Activated CD4-positive, alpha-beta memory T cell treated with anti-CD3 and anti-CD28 coated beads for 36 hours (primary cell): ENCODE data around the gene HTN3. TPM values are rescaled to one million over a fixed set of nuclear protein-coding genes. Genes with fewer than 3 reads are reported as not detected.
"Not testable (repeated sequence)": the region's sequence is repeated elsewhere in the genome, so short reads cannot be mapped to it uniquely, and the experiment has no call there.

Experiments used
- CTCF ChIA-PET: fragments of 350-600 bp; sonication (Branson Sonifier 250); formaldehyde crosslinking; loops from one replicate; lab custom pipeline; 2021; ENCODE audit warnings: antibody characterized with exemption, inconsistent platforms; lab: Charles Lee
- POLR2A ChIA-PET: fragments of 350-600 bp; sonication (Branson Sonifier 250); formaldehyde crosslinking; loops from one replicate; lab custom pipeline; 2021; ENCODE audit warnings: antibody characterized with exemption; lab: Charles Lee
- DNase-seq: peaks from one replicate; pipeline ENCODE4 v3.0.0-alpha.2; 2020
- H3K27ac Mint-ChIP-seq: one replicate; pipeline ENCODE4 v1.8.0; 2021; ENCODE audit warnings: mixed read lengths
- H3K27me3 Mint-ChIP-seq: one replicate; pipeline ENCODE4 v1.8.0; 2021; ENCODE audit warnings: mixed read lengths
- H3K36me3 Mint-ChIP-seq: one replicate; pipeline ENCODE4 v1.8.0; 2021; ENCODE audit warnings: mixed read lengths
- H3K4me1 Mint-ChIP-seq: one replicate; pipeline ENCODE4 v1.8.0; 2021; ENCODE audit warnings: low read depth, mixed read lengths
- H3K4me3 Mint-ChIP-seq: one replicate; pipeline ENCODE4 v1.8.0; 2021; ENCODE audit warnings: mild to moderate bottlenecking, mixed read lengths
- H3K9me3 Mint-ChIP-seq: one replicate; pipeline ENCODE4 v1.8.0; 2021; ENCODE audit warnings: mixed read lengths
- intact Hi-C: fragments of 100-400 bp; cut with micrococcal nuclease; formaldehyde crosslinking; loops from one replicate; pipeline ENCODE4 v1.15.1; 2023
- total RNA-seq, 2 experiments: library from RNA; stranded (reverse); gene quantifications; one replicate each; pipeline ENCODE4 v1.2.3, GENCODE V29; 2021

HTN3 gene
- total RNA-seq, 2 experiments from 2014 or later, result not detected

DNA sequence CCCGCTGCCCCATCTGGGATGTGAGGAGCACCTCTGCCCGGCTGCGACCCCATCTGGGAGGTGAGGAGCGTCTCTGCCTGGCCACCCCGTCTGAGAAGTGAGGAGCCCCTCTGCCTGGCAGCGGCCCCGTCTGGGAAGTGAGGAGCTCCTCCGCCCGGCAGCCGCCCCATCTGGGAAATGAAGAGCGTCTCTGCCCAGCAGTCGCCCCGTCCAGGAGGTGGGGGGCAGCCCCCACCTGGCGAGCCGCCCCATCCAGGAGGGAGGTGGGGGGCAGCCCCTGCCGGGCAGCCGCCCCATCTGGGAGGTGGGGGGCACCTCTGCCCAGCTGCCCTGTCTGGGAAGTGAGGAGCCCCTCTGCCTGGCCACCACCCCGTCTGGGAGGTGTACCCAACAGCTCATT, 9.3 kb downstream of the HTN3 start:
- H3K27ac Mint-ChIP-seq, H3K4me1 Mint-ChIP-seq, H3K36me3 Mint-ChIP-seq, CTCF ChIA-PET, intact Hi-C loops, POLR2A ChIA-PET, H3K27me3 Mint-ChIP-seq, H3K4me3 Mint-ChIP-seq, DNase-seq: not testable (repeated sequence)
- peaks cover 18% of the 10 kb centered on the region for H3K9me3 Mint-ChIP-seq

DNA sequence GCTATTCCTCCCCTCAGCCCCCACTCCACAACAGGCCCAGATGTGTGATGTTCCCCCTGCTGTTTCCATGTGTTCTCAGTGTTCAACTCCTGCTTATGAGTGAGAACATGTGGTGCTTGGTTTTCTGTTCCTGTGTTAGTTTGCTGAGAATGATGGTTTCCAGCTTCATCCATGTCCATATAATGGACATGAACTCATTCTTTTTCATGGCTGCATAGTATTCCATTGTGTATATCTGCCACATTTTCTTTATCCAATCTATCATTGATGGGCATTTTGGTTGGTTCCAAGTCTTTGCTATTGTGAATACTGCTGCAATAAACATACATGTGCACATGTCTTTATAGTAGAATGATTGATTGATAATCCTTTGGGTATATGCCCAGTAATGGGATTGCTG, 11.7 kb downstream of the HTN3 start:
- intact Hi-C loops, H3K4me3 Mint-ChIP-seq, DNase-seq, H3K27ac Mint-ChIP-seq, H3K27me3 Mint-ChIP-seq, H3K36me3 Mint-ChIP-seq, POLR2A ChIA-PET, CTCF ChIA-PET, H3K4me1 Mint-ChIP-seq: not testable (repeated sequence)
- H3K9me3 Mint-ChIP-seq, result peaks cover 18% of the 10 kb centered on the region

DNA sequence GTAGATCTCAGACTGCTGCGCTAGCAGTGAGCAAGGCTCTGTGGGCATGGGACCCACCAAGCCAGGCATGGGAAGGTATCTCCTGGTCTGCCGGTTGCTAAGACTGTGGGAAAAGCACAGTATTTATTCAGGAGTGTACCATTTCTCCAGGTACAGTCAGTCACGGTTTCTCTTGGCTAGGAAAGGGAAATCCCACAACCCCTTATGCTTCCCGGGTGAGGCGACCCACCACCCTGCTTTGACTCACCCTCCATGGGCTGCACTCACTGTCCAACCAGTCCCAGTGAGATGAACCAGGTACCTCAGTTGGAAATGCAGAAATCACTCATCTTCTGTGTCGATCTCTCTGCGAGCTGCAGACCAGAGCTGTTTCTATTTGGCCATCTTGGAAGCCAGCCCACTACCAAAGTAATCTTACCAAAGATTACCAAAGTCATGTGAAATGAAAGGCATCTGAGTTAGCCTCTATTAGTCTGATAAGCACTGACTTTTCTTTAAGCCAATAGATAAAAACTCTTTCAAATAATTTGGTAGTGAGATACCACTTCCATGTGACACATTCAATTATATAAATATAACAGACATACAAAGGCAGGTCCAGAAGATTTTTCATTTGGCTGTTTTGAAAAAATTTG, 13.5 kb downstream of the HTN3 start:
- H3K27ac Mint-ChIP-seq, result no peak overlapping the region
- no peaks in the 10 kb centered on the region for H3K36me3 Mint-ChIP-seq
- no peaks in the 10 kb centered on the region for H3K27me3 Mint-ChIP-seq
- H3K9me3 Mint-ChIP-seq, result peaks cover 18% of the 10 kb centered on the region
- ChIA-PET CTCF (no interaction called here), POLR2A (no interaction called here)
- intact Hi-C loops, result no loop called here
- DNase-seq, result no peak
- H3K4me1 Mint-ChIP-seq, result no peaks in the 10 kb centered on the region
- no peak overlapping the region for H3K4me3 Mint-ChIP-seq

DNA sequence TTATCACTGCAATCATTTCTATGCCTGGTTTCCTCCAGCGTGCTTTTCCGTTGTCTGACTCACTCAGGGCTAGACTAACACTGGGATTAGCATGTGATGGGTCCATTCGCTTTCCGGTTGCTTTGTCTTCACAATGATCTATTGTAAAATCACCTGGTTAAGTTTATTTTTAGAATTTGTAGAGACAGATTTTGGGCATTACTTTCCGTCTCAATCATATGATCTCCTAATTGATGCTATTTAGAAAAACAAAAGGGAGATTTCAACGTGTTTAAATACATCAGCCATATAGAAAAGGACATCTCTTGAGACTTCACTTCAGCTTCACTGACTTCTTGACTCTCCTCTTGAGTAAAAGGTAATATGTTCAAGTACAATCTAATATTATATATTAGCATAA, 21.9 kb downstream of the HTN3 start, which contains the start of gene HTN1:
Gene HTN1 (plus strand): TSS at position 301 of the 400 bp plus-strand sequence. CDS start 2,639 bp downstream, outside the sequence.
- H3K4me1 Mint-ChIP-seq, POLR2A ChIA-PET, intact Hi-C loops, H3K9me3 Mint-ChIP-seq, CTCF ChIA-PET, DNase-seq, H3K4me3 Mint-ChIP-seq, H3K36me3 Mint-ChIP-seq, H3K27me3 Mint-ChIP-seq, H3K27ac Mint-ChIP-seq: not testable (repeated sequence)

DNA sequence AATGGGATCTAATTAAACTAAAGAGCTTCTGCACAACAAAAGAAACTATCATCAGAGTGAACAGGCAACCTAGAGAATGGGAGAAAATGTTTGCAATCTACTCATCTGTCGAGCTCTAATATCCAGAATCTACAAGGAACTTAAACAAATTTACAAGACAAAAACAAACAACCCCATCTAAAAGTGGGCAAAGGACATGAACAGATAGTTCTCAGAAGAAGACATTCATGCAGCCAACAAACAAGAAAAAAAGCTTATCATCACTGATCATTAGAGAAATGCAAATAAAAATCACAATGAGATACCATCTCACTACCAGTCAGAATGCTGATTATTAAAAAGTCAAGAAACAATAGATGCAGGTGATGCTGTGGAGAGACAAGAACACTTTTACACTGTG, 28.3 kb downstream of the HTN3 start:
- H3K4me3 Mint-ChIP-seq, DNase-seq, H3K27me3 Mint-ChIP-seq, POLR2A ChIA-PET, CTCF ChIA-PET, H3K36me3 Mint-ChIP-seq, intact Hi-C loops, H3K27ac Mint-ChIP-seq, H3K4me1 Mint-ChIP-seq: not testable (repeated sequence)
- peaks cover 12% of the 10 kb centered on the region for H3K9me3 Mint-ChIP-seq

DNA sequence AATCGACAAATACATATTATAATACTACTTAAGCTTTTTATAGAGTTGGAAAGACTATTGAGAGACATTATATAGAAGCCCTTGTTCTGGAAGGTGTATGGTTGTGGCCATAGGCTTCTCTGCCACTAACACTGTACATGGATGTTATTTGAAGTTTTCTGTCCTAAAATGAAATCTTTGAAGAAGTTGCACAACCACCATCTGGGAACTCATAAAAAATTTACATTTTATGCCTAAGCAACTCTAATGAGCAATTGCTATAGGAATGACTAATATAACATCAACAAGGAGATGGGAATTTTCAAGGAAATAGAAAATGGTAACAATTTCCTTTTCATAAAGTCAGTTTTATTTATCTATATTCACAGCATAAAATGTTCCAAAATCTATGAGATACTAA, 29.4 kb downstream of the HTN3 start:
- Mint-ChIP-seq H3K36me3 (no peaks in the 10 kb centered on the region), H3K4me3 (no peak overlapping the region), H3K4me1 (no peaks in the 10 kb centered on the region), H3K27ac (no peak overlapping the region), H3K9me3 (peaks cover 12% of the 10 kb centered on the region), H3K27me3 (no peaks in the 10 kb centered on the region)
- ChIA-PET CTCF (no interaction called here), POLR2A (no interaction called here)
- intact Hi-C loops, result no loop called here
- DNase-seq, result no peak

DNA sequence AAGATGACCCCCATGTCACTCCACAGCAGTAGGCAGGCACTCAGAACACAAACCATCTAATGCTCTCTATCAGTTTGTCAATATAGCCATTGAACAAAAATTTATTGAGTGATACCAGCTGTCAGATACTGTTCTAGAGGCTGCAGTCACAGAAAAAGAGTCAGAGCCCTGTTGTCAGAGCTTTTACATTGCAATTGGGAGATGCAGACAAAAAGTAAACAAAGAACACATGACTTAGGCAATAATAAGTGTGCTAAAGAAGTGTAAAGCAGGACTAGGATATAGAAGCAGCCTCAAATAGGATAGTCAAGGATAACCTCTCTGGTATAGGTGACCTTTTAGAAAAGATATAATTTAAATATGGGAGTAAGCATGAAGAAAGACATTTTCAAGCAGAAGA, 30.9 kb downstream of the HTN3 start:
- Mint-ChIP-seq H3K27ac (no peak overlapping the region), H3K4me3 (no peak overlapping the region), H3K36me3 (no peaks in the 10 kb centered on the region), H3K9me3 (peaks cover 12% of the 10 kb centered on the region), H3K27me3 (no peaks in the 10 kb centered on the region), H3K4me1 (no peaks in the 10 kb centered on the region)
- POLR2A ChIA-PET, result no interaction called here
- no peak for DNase-seq
- CTCF ChIA-PET, result no interaction called here
- intact Hi-C loops, result no loop called here

DNA sequence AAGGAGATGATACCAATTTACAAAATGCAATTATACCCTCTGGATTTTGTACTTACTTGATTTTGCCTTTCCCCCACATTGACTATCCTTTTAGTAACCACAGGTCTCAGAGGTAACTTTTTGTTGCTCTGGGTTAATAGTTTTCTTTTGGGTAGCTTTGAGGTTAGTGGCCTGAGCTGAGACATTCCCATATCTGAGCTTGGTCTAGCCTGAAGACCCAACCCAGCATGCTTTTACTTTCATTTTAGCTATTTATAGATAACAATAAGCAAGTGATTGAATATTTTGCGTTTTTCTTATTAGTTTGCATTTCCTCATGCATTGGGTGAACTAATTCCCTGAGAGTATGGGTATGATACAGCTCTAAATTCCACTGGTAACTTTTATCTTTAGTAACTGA, 33.7 kb downstream of the HTN3 start:
- Mint-ChIP-seq H3K4me1 (no peaks in the 10 kb centered on the region), H3K27me3 (no peaks in the 10 kb centered on the region), H3K4me3 (no peak overlapping the region), H3K9me3 (peaks cover 2% of the 10 kb centered on the region), H3K36me3 (no peaks in the 10 kb centered on the region), H3K27ac (no peak overlapping the region)
- ChIA-PET POLR2A (no interaction called here), CTCF (no interaction called here)
- intact Hi-C loops, result no loop called here
- DNase-seq, result no peak

DNA sequence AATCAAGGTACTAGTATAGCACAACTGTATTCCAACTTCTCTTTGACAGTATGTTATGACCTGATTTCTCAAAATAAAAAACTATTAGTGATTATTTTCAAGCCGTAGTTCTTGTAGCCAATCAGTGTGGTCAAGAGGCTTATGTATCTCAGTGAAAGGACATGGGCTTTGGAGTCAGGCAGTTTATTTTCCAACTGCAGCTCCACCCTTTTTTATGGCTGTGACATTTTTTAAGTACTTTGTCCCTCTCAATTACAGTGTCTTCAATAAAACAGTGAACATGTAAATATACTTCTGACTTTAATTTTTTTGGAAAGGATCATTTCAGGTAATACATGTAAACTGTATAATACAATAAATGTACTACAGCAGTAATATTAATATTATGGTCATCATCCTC, 51.9 kb downstream of the HTN3 start:
- Mint-ChIP-seq H3K4me3 (no peak overlapping the region), H3K4me1 (no peaks in the 10 kb centered on the region), H3K27ac (no peak overlapping the region), H3K9me3 (no peaks in the 10 kb centered on the region), H3K27me3 (no peaks in the 10 kb centered on the region), H3K36me3 (no peaks in the 10 kb centered on the region)
- intact Hi-C loops, result no loop called here
- POLR2A ChIA-PET, result no interaction called here
- no peak for DNase-seq
- CTCF ChIA-PET, result no interaction called here

Other genes with a start within 250 kb of the HTN3 start
- not detected for gene SULT1E1, start 168.3 kb upstream of the HTN3 start, total RNA-seq
- not detected for gene CSN1S1, start 97.4 kb upstream of the HTN3 start, total RNA-seq
- not detected for gene CSN2, start 62.7 kb upstream of the HTN3 start, total RNA-seq
- gene STATH, start 32.5 kb upstream of the HTN3 start, total RNA-seq, result not detected
- not detected for gene HTN1, start 22.0 kb downstream of the HTN3 start, total RNA-seq
- not detected for gene PRR27, start 125.8 kb downstream of the HTN3 start, total RNA-seq
- gene ODAM, start 167.3 kb downstream of the HTN3 start, total RNA-seq, result not detected
- not detected for gene FDCSP, start 197.7 kb downstream of the HTN3 start, total RNA-seq
- gene CSN3, start 214.1 kb downstream of the HTN3 start, total RNA-seq, result not detected